HUES48 (cell line): ENCODE measurements around the gene SUSD3.
"Not testable (repeated sequence)": the region's sequence is repeated elsewhere in the genome, so short reads cannot be mapped to it uniquely, and the experiment has no call there.

Experiments
- H3K27ac ChIP-seq: one replicate; pipeline ENCODE4 v1.7.0; 2013; ENCODE audit warnings: low read depth, low read length, inconsistent platforms
- H3K27me3 ChIP-seq: 2 replicates; pipeline ENCODE4 v1.6.1; 2013; ENCODE audit warnings: mild to moderate bottlenecking, low read length; ENCODE audit not compliant: control insufficient read depth, insufficient read depth
- H3K36me3 ChIP-seq: 2 replicates; pipeline ENCODE4 v1.6.1; 2013; ENCODE audit warnings: low read length; ENCODE audit not compliant: control insufficient read depth, insufficient read depth
- H3K4me1 ChIP-seq: 2 replicates; pipeline ENCODE4 v1.6.1; 2013; ENCODE audit warnings: mild to moderate bottlenecking, low read length; ENCODE audit not compliant: control insufficient read depth, insufficient read depth
- H3K4me3 ChIP-seq: 2 replicates; pipeline ENCODE4 v1.5.1; 2013; ENCODE audit warnings: mild to moderate bottlenecking, low read depth, low read length
- H3K9ac ChIP-seq: 2 replicates; pipeline ENCODE4 v1.6.1; 2013; ENCODE audit warnings: mild to moderate bottlenecking, low read depth, low read length, moderate library complexity
- H3K9me3 ChIP-seq: 2 replicates; pipeline ENCODE4 v1.6.1; 2013; ENCODE audit warnings: low read length; ENCODE audit not compliant: control insufficient read depth, insufficient read depth

SUSD3 gene

DNA sequence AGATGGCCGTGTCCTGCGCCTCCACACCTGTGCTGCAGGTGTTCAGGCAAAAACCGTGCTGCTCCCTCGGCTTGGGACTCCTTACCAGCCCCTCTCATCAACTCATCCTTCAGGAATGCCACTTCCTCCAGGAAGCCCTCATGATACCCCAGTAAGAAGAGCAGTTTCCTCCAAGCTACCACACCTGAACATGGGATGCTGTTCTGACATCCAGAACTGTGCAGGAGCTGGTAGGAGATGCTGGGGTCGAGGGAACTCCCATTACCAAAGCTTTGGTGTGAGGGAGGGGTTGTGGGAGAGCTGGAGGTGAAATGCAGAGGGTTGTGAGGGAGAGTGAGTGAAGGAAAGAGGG lies 56.5 kb downstream of the SUSD3 start:
- no peaks in the 10 kb centered on the region for H3K9me3 ChIP-seq
- no peak overlapping the region for H3K27ac ChIP-seq
- H3K4me1 ChIP-seq, result peaks cover 7% of the 10 kb centered on the region; the same call in 1 of the 2 replicates
- H3K27me3 ChIP-seq, result no peaks in the 10 kb centered on the region
- no peak overlapping the region for H3K4me3 ChIP-seq
- peaks cover 6% of the 10 kb centered on the region; the same call in 1 of the 2 replicates for H3K36me3 ChIP-seq
- no peak overlapping the region for H3K9ac ChIP-seq

DNA sequence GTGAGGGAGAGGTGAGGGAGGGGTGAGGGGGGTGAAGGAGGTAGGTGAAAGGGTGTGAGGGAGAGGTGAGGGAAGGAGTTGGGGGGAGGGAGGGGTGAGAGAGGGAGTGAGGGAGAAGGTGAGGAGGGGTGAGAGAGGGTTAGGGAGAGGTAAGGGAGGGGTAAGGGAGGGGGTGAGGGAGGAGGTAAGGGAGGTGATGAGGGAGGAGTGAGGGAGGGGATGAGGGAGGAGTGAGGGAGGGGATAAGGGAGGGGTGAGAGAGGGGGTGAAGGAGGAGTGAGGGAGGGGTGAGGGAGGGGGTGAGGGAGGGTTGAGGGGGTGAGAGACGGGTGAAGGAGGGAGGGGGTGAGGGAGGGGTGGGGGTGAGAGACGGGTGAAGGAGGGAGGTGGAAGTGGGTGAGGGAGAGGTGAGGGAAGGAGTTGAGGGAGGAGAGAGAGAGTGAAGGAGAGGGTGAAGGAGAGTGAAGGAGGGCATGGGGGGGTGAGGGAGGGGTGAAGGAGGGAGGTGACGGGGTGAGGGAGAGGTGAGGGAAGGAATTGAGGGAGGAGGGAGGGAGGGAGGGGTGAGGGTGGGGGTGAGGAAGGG lies 57.1 kb downstream of the SUSD3 start:
- Histone ChIP-seq H3K36me3 (peaks cover 6% of the 10 kb centered on the region; the same call in 1 of the 2 replicates), H3K4me3 (no peak overlapping the region), H3K27me3 (no peaks in the 10 kb centered on the region), H3K27ac (no peak overlapping the region), H3K4me1 (peaks cover 7% of the 10 kb centered on the region; the same call in 1 of the 2 replicates), H3K9ac (no peak overlapping the region), H3K9me3 (no peaks in the 10 kb centered on the region)

DNA sequence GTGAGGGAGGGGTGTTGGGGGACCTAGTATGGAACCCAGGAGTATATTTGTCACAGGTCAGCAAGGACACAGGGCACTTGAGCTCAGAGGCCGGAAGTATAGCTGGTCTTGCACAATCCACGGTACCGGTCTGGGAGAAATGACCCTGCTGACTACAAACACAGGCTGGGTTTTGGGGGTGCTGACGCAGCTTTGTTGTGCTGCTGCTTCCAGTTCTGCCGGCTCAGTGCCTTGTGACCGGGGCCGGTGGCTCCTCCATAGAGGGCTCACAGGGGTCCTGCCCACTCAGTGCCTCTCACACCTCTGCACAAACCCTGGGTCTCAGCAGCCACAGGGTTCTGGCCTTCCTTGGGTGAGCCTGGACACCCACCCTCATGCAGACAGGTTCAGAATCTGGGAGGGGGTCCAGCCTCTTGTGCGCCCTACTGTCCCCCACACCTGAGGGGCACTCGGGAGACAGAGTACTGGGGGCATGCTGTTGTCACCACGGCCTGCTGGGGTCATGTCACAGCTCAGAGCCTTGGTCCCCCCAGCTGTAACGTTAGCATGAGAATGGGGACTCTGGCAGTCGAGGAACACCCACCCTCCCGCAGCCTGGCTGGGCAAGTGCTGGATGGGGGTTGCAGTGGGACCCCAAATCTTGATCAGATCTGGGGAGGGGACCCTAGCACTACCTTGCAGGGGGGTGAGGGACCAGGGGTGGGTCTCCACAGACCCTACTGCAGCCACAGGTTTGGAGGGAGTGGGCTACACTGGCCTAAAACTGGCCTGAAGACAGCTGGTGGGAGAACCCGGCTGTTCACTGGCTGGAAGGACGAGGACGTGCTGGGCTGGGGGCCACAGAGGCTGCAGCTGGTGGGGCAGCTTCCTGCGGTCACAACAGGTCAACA lies 57.8 kb downstream of the SUSD3 start:
- Histone ChIP-seq H3K27me3 (no peaks in the 10 kb centered on the region), H3K36me3 (peaks cover 6% of the 10 kb centered on the region; the same call in 1 of the 2 replicates), H3K9ac (no peak overlapping the region), H3K4me1 (peaks cover 7% of the 10 kb centered on the region; the same call in 1 of the 2 replicates), H3K9me3 (no peaks in the 10 kb centered on the region), H3K27ac (no peak overlapping the region), H3K4me3 (no peak overlapping the region)

DNA sequence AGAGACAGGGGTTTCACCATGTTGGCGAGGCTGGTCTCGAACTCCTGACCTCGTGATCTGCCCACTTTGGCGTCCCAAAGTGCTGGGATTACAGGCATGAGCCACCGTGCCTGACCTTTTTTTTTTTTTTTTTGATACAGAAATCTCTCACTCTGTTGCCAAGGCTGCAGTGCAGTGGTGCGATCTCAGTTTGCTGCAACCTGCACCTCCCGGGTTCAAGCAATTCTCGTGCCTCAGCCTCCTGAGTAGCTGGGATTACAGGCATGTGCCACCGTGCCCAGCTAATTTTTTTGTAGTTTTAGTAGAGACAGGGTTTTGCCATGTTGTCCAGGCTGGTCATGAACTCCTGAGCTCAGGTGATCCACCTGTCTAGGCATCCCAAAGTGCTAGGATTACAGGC lies 59.0 kb downstream of the SUSD3 start:
- H3K27ac ChIP-seq, H3K27me3 ChIP-seq: not testable (repeated sequence)

DNA sequence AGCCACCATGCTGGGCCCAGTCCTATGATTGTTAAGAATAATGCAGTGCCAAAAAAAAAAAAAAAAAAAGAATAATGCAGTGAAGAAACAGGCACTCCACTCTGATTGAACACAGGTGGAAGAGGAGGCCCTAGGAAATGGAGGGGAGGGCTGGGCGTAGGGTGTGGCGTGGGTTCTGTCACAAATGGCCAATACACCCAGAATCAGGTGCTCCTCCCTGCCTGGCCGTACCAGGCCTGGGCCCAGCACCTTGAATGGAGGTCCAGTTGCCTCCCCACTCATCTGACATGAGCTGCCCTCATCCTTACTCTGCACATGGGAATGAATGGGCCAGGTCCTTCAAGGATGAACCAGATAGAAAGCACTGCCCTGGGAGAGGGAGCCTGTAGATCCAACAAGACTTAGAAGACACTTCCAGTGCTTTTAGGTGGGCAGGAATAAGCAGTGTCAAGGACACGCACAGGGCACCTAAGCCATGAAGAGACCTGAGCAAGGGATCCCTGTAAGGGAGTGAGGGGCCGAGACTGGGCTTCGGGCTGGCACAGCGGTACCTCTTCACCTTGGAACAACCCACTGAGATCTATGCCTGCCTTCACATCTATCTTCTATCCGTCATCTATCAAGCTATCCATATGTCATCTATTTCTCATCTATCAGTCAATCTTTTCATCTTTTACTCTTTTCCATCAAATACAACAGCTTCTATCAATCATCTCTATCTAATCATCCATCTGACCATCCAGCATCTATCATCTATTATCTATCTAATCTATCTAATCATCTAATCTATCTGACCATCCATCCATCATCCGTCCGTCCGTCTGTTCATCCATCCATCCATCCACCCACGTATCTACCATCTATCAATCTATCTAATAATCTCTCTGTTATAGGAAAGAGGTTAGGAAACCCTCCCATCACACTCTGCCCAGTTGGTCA lies 59.7 kb downstream of the SUSD3 start:
- Histone ChIP-seq H3K4me3 (no peak overlapping the region), H3K27ac (no peak overlapping the region), H3K9me3 (no peaks in the 10 kb centered on the region), H3K27me3 (no peaks in the 10 kb centered on the region), H3K4me1 (peaks cover 7% of the 10 kb centered on the region; the same call in 1 of the 2 replicates), H3K36me3 (peaks cover 1% of the 10 kb centered on the region; the same call in 1 of the 2 replicates), H3K9ac (no peak overlapping the region)

More for the DNA sequence above, 59.0 kb downstream of the SUSD3 start:
- H3K36me3 ChIP-seq, H3K9ac ChIP-seq, H3K4me1 ChIP-seq, H3K9me3 ChIP-seq, H3K4me3 ChIP-seq: not testable (repeated sequence)

DNA sequence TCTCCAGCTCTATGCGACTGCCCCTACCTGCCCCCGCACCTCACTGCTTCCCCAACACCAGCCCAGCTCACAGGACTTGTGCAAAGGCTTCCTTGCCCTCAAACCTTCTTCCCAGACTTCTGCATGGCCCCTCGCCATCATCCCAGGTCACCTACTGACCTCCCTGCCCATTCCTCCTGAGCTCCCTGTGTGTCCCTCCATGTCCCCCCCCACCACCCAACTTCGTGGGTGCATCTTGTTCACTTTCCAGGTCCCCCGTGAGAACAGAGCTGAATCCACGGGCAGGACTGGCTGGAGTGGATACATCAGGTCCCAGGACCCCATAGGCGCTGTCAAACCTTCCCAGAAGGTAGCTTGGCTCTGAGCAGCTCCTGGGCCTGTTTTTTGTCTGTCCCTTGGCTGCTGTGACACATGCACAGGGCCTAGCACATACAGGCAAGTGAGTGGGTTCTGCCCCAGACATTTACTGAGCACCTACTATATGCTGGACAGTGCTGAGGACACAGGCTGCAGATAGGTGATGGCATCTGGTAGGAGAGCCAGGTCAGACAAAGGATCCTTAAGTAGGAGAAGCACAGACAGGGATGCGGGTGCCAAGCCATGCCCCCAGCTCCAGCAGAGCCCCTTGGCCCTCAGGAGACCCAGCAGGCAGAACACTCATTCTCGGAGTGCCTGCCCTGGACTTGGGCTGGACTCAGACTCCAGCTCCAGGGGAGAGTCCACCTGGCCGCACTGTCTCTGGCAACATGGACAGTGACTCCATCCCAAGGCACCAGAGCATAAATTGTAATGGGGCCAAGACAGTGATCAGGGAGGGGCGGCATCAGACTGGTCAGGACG lies 60.6 kb downstream of the SUSD3 start:
- H3K4me3 ChIP-seq, result no peak overlapping the region
- H3K4me1 ChIP-seq, result peaks cover 7% of the 10 kb centered on the region; the same call in 1 of the 2 replicates
- no peak overlapping the region for H3K27ac ChIP-seq
- no peaks in the 10 kb centered on the region for H3K9me3 ChIP-seq
- no peak overlapping the region for H3K9ac ChIP-seq
- H3K36me3 ChIP-seq, result peaks cover 3% of the 10 kb centered on the region; the same call in 1 of the 2 replicates
- H3K27me3 ChIP-seq, result no peaks in the 10 kb centered on the region

DNA sequence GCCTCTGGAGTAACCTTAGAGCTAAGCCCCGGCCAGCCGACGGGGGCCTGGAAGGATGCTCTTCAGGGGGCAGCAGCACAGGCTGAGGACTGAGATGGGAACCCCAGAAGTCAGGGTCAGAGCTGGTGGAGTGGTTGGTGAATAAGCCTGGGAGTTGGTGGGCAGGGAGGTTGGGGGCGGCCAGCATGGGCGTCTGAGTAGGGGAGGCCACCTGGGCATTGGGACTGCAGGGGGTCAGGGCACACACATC lies 61.1 kb downstream of the SUSD3 start:
- Histone ChIP-seq H3K9ac (no peak overlapping the region), H3K27me3 (no peaks in the 10 kb centered on the region), H3K4me1 (peaks cover 7% of the 10 kb centered on the region; the same call in 1 of the 2 replicates), H3K27ac (no peak overlapping the region), H3K9me3 (no peaks in the 10 kb centered on the region), H3K4me3 (no peak overlapping the region), H3K36me3 (peaks cover 4% of the 10 kb centered on the region; the same call in 1 of the 2 replicates)

DNA sequence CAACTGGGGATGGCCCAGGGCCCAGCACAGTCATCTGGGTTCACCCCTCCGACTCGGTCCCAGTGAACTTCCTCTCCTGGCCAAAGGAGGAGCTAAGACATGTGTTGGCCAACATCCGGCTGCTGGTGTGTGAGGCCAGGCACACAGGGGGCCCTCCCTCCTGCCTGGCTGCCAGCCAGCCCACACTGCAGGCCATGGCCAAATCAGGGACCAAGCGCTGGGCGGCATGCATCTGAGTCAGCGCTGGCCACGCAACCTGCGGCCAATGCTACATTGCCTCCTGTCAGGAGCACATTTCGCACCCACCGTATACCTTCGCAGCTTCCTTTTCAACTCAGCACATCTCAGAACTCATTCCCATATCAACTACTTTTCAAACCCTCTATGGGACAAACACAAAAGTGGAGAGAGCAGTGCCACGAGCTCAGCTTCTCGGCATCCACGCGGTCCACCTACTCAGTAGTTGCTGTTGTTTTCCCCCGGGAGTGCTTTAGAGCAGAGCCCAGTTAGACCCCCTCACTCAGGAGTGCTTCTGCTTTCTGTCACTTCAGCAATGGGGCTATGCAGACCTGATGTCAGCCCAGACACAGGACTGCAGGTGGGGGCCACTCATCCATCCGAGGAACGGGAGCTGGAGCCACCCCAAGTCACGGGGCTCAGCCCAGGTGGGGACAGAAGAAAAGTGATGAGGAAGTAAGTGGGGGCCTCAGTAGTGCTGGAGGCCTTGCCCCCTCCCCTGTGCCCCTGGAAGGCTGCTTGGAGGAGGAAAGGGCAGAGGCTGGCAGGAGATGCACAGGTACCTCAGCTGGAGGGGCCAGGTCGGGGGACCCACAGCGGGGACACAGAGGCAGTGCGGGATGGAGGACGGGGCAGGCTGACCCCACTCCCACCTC lies 61.7 kb downstream of the SUSD3 start:
- Histone ChIP-seq H3K4me3 (no peak overlapping the region), H3K9ac (no peak overlapping the region), H3K27ac (no peak overlapping the region), H3K4me1 (peaks cover 7% of the 10 kb centered on the region; the same call in 1 of the 2 replicates), H3K9me3 (no peaks in the 10 kb centered on the region), H3K36me3 (peaks cover 9% of the 10 kb centered on the region), H3K27me3 (no peaks in the 10 kb centered on the region)

DNA sequence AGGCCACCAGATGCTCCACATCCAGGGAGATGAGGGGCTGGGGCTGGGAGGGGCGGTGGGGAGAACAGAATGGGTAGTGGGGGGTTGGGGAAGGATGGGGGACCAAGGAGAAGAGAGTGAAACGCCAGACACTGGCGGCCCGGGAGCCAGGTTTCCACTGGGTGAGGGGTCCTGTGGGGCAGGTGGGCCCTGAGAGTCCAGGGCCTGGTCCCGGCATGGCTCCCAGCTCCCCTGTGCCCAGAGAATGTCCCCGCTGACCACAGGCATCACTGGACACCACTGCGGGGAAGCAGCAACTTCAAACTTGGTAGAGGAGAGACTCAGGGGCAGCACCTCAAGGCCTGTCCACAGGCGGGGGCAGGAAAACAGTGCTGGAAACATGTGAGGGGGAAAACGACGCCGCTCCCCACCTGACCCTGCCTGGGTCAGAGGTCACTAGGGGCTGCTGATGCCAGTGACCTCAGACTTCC lies 62.4 kb downstream of the SUSD3 start:
- peaks cover 7% of the 10 kb centered on the region; the same call in 1 of the 2 replicates for H3K4me1 ChIP-seq
- no peak overlapping the region for H3K4me3 ChIP-seq
- no peaks in the 10 kb centered on the region for H3K27me3 ChIP-seq
- no peak overlapping the region for H3K27ac ChIP-seq
- no peaks in the 10 kb centered on the region for H3K9me3 ChIP-seq
- H3K36me3 ChIP-seq, result peaks cover 13% of the 10 kb centered on the region
- no peak overlapping the region for H3K9ac ChIP-seq
